Liver (tissue), 3 donors: ENCODE data around the gene RAPGEF2.

Experiments used
- CTCF ChIP-seq: fragments of 150-350 bp; IDR thresholded peaks from 2 replicates; pipeline ENCODE4 v1.5.1; 2017; ENCODE audit warnings: improper control_type of control experiment, low read depth, low read length; ENCODE audit not compliant: missing input control
- JUND ChIP-seq, 2 donors: IDR thresholded peaks; 2 replicates each; pipeline ENCODE4 v1.6.1; 2016; ENCODE audit warnings: antibody characterized with exemption in 2 of 2
- REST ChIP-seq: IDR thresholded peaks from 2 replicates; pipeline ENCODE4 v1.6.1; 2016; ENCODE audit warnings: antibody characterized with exemption, mild to moderate bottlenecking
- SP1 ChIP-seq: IDR thresholded peaks from 2 replicates; pipeline ENCODE4 v1.6.1; 2018; ENCODE audit warnings: antibody characterized with exemption, mild to moderate bottlenecking
- TAF1 ChIP-seq: conservative IDR thresholded peaks from 2 replicates; pipeline ENCODE4 v1.6.1; 2016; ENCODE audit warnings: antibody characterized with exemption, mild to moderate bottlenecking
- donor health status: healthy.
- donor health status: healthy.

GRCh38 chr4:159075531-159075932 lies 27.3 kb upstream of the RAPGEF2 start:
- TF ChIP-seq REST = no peak
- no peak for TF ChIP-seq CTCF
- TF ChIP-seq SP1 = no peak
- no peak for TF ChIP-seq TAF1
- TF ChIP-seq JUND (IDR thresholded peaks at IDR 0.05) = no peak
